ENCODE measurements around the gene COMMD6. TPM values are rescaled to one million over a fixed set of nuclear protein-coding genes. Genes with fewer than 3 reads are reported as not detected.

The COMMD6 gene
- total and polyA plus RNA-seq, 2 donors (not counting 3 experiments of a cell fraction or from before 2014, with no cell fraction given): 71.7 to 122 TPM

DNA sequence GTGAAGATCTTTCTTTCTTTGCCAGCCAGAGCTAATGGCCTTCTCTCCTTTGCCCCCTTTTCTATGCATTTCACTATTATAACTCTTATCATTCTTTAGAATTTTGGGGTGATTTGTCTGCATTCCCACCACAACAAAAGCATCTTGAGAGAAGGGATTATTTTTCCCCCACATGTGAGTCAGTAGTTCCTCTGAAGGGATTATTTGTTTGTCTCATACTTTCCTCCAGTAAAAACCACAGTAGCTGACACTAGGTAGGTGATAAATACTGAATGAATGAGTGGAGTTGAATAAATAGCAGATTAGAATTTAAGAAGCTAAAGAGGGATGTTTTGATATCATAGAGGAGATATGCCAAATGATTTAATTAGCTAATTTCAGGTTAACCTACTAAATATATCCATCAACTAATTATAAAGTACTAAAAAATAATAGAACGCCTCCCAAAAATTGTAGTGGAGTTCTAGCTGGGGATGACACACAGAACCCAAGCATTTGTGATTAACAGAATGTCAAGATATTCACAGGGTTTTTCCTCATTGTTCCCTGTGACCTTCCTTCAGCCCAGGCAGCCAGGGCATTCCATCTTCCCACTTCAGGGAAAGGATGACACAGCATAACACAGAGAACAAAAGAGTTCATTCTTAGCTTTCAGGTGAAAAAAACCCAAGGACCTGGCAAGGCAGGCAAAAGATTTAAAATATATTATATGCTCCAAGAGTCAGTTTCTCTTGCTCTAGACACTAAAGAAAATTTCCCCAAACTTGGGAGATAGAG lies 52.2 kb downstream of the COMMD6 start:
- FAIRE-seq (no peak), DNase-seq (ENCODE audit: low read depth, low spot score) (no peak)
- intact Hi-C loops (cut with micrococcal nuclease): loop anchor here (10.0 kb wide), 1 partner anchor 189 kb away; no protein-coding TSS in a partner anchor
- Histone ChIP-seq H3K9me1 (replicated peaks; ENCODE audit: control insufficient read depth, extremely low read depth, insufficient read depth, low read length) (no peaks in the 10 kb centered on the region), H3K27me3 (ENCODE audit: control insufficient read depth in 2 of 2, insufficient read depth in 2 of 2, low read length in 2 of 2) (peaks cover 0 to 5% of the 10 kb centered on the region in 2 experiments), H2AFZ (ENCODE audit: low read depth, low read length) (no peak overlapping the region), H3K9ac (replicated peaks; ENCODE audit: extremely low read depth, insufficient read depth, low read length) (no peak overlapping the region), H3K27ac (ENCODE audit: insufficient read depth, low read depth, low read length) (no peak overlapping the region), H3K4me3 (replicated peaks in 1 of 3; ENCODE audit: insufficient read depth in 1 of 3, low read depth in 1 of 3, low read length in 3 of 3) (no peak overlapping the region), H3K79me2 (ENCODE audit: control insufficient read depth, insufficient read depth, low read length) (peaks cover 6% of the 10 kb centered on the region), H3K36me3 (ENCODE audit: control insufficient read depth in 2 of 2, extremely low read depth in 1 of 2, insufficient read depth in 2 of 2, low read length in 2 of 2) (no peaks in the 10 kb centered on the region), H3K4me2 (ENCODE audit: insufficient read depth, low read length) (no peak overlapping the region), H4K20me1 (replicated peaks; ENCODE audit: control insufficient read depth, extremely low read depth, insufficient read depth, low read length) (no peaks in the 10 kb centered on the region), H3K4me1 (ENCODE audit: control insufficient read depth, extremely low read depth, insufficient read depth, low read length) (peaks cover 3% of the 10 kb centered on the region), H3K9me3 (replicated peaks; ENCODE audit: control insufficient read depth, insufficient read depth, low read length) (no peaks in the 10 kb centered on the region)
- ChIA-PET POLR2A (no interaction called here), CTCF (interaction anchor here (0.8 to 2.0 kb wide), 2 partner anchors 19 to 113 kb away, joined by 3 to 8 read pairs; no protein-coding TSS in a partner anchor)
- dilution Hi-C loops (cut with MboI; ENCODE audit: extremely low pct_ligation_motif_present, low sequenced_read_pairs): no loop called here
- BruUV-seq (replicated peaks): no TSS peak
- TF ChIP-seq, protein P1, sequence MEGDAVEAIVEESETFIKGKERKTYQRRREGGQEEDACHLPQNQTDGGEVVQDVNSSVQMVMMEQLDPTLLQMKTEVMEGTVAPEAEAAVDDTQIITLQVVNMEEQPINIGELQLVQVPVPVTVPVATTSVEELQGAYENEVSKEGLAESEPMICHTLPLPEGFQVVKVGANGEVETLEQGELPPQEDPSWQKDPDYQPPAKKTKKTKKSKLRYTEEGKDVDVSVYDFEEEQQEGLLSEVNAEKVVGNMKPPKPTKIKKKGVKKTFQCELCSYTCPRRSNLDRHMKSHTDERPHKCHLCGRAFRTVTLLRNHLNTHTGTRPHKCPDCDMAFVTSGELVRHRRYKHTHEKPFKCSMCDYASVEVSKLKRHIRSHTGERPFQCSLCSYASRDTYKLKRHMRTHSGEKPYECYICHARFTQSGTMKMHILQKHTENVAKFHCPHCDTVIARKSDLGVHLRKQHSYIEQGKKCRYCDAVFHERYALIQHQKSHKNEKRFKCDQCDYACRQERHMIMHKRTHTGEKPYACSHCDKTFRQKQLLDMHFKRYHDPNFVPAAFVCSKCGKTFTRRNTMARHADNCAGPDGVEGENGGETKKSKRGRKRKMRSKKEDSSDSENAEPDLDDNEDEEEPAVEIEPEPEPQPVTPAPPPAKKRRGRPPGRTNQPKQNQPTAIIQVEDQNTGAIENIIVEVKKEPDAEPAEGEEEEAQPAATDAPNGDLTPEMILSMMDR (IDR thresholded peaks at IDR 0.05; ENCODE audit: extremely low read depth in 1 of 2, insufficient read depth in 1 of 2, low read depth in 1 of 2, low read length in 2 of 2): no peak
- TF ChIP-seq GATA2 (IDR thresholded peaks at IDR 0.05; ENCODE audit: insufficient read depth, insufficient read length, low read depth, low read length): no peak
- TF ChIP-seq POLR2AphosphoS5 (IDR thresholded peaks at IDR 0.05; ENCODE audit: insufficient read depth, low read depth, low read length): no peak
- no peak for TF ChIP-seq MYC (IDR thresholded peaks at IDR 0.05; ENCODE audit: low read depth, low read length)
- no peak for TF ChIP-seq FOS (IDR thresholded peaks at IDR 0.05; ENCODE audit: borderline replicate concordance, insufficient read depth, low read length)
- no peak for TF ChIP-seq POLR2A (IDR thresholded peaks at IDR 0.05; ENCODE audit: low read depth, low read length)
- TF ChIP-seq EZH2 (IDR thresholded peaks at IDR 0.05; ENCODE audit: borderline replicate concordance, low read depth, low read length, severe bottlenecking): no peak
- TF ChIP-seq JUN (IDR thresholded peaks at IDR 0.05; ENCODE audit: borderline replicate concordance, insufficient read depth, insufficient read length, low read depth): no peak
- TF ChIP-seq, protein P2, sequence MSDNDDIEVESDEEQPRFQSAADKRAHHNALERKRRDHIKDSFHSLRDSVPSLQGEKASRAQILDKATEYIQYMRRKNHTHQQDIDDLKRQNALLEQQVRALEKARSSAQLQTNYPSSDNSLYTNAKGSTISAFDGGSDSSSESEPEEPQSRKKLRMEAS (IDR thresholded peaks at IDR 0.05; ENCODE audit: insufficient read depth, insufficient read length): no peak
